Epithelial cell of proximal tubule (primary cell): ENCODE results near the gene USPL1. TPM values are rescaled to one million over a fixed set of nuclear protein-coding genes. Genes with fewer than 3 reads are reported as not detected.

Experiments
- DNase-seq: peaks from one replicate; pipeline ENCODE4 v3.0.0-alpha.2; 2011; ENCODE audit warnings: low read depth
- H3K4me3 ChIP-seq: 2 replicates; pipeline ENCODE4 v1.5.1; 2011; ENCODE audit warnings: low read depth, mild to moderate bottlenecking, low read length
- total RNA-seq: library from RNA; depleted of rRNA; stranded (reverse); fragments of >200 nt; gene quantifications from 2 replicates; pipeline ENCODE4 v1.2.3, GENCODE V29; 2015
- TF ChIP-seq, protein P1 (sequence below): conservative IDR thresholded peaks from 2 replicates; pipeline ENCODE4 v1.5.1; 2012; ENCODE audit warnings: low read depth, mild to moderate bottlenecking, low read length

USPL1 gene
- total RNA-seq, 1 donor from 2014 or later, result 13.2 TPM

DNA sequence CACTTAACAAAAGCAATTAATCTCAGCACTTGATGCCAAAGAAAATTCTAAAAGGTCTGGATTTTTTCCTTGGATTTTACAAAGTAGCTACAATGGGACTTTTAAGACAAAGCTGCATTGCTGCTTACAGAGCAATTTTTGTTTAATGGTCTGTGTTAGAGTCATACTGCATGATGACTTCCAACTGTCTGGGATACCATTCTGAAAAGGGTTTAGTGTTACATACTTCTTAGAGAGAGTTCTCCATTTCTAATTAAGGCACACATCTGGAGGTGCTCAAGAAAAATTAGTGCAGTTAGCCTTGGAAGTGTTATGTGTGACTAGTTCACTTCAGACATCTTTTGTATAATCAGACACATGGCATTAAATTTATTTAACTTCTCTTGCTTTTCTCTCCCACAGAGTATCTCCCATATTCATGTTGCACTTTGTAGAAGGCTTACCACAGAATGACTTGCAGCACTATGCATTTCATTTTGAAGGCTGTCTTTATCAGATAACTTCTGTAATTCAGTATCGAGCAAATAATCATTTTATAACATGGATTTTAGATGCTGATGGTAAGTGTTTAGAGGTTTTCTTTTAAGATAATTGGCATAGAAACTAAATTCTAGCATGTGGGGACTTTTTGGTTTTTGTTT lies 35.1 kb downstream of the USPL1 start:
- no peak for DNase-seq
- TF ChIP-seq, protein P1, sequence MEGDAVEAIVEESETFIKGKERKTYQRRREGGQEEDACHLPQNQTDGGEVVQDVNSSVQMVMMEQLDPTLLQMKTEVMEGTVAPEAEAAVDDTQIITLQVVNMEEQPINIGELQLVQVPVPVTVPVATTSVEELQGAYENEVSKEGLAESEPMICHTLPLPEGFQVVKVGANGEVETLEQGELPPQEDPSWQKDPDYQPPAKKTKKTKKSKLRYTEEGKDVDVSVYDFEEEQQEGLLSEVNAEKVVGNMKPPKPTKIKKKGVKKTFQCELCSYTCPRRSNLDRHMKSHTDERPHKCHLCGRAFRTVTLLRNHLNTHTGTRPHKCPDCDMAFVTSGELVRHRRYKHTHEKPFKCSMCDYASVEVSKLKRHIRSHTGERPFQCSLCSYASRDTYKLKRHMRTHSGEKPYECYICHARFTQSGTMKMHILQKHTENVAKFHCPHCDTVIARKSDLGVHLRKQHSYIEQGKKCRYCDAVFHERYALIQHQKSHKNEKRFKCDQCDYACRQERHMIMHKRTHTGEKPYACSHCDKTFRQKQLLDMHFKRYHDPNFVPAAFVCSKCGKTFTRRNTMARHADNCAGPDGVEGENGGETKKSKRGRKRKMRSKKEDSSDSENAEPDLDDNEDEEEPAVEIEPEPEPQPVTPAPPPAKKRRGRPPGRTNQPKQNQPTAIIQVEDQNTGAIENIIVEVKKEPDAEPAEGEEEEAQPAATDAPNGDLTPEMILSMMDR, result no peak
- no peak overlapping the region for H3K4me3 ChIP-seq

DNA sequence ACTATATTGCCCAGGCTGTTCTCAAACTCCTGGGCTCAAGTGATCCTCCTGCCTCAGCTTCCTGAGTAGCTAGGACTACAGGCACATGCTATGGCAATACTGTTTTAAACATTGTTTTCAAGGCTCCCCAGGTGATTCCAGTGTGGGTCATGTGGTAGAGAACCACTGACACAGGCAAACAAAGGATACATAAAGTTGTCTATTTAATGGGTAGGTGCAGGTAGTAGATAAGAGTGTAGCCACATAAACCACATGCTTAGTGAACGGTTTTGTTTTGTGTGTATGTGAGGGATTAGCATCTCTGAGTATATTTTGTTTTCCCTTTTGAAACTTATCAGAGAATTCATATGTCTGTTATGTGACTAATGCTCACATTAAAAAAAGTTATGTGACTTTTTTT lies 36.7 kb downstream of the USPL1 start:
- no peak overlapping the region for H3K4me3 ChIP-seq
- TF ChIP-seq, protein P1, result no peak
- no peak for DNase-seq

DNA sequence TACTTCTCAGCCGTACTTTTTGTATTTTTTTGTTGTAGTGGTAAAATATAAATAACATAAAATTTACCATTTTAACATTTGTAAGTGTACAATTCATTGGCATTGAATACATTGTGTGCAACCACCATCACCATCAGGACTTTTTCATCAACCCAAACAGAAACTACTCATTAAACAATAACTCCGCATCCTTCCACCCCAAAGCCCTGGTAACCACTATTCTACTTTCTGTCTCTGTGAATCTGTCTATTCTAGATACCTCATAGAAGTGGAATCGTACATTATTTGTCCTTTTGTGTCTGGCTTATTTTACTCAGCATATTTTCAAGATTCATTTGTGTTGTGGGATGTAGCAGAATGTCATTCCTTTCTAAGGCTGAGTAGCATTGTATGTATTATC lies 38.5 kb downstream of the USPL1 start:
- no peak for DNase-seq
- no peak overlapping the region for H3K4me3 ChIP-seq
- TF ChIP-seq, protein P1, result no peak

DNA sequence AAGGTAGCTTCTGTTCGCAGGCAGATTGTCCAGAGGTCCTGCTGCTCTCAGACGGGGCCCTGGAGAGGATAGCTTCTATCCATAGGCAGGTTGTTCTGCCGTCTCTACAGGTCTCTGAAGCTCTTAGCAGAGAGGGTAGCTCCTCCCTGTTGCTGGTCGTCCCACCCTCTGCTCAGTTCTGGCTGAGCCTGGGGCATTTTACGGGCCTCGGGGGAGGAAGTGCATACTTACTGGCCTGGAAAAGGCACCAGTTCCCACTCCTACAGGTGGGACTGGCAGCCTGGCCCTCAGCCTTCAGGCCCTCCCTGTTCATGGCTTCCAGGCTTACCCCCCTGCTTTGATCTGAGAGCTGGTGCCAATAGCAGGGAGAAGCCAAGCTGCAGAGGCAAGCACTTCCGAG lies 42.3 kb downstream of the USPL1 start:
- no peak for DNase-seq
- H3K4me3 ChIP-seq, result no peak overlapping the region
- TF ChIP-seq, protein P1, result no peak

DNA sequence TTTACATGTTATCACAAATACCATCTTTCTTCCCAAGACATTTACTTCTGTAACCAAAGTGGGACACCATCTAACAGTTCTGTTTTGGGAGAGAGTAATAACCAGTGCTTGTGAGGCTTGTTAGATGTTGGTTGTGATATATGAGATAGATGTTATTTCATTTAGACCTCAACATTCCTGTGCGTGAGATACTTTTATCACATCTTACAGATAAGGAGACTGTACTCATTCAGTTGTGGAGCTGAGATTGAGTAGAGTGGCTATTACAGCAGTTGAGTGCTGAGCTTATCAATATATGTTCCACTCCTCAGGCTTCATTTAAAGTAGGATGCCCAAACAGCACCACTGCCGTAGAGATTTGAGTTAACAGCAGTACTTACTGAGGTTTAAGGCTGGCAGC lies 43.1 kb downstream of the USPL1 start:
- H3K4me3 ChIP-seq, result no peak overlapping the region
- TF ChIP-seq, protein P1, result no peak
- no peak for DNase-seq

DNA sequence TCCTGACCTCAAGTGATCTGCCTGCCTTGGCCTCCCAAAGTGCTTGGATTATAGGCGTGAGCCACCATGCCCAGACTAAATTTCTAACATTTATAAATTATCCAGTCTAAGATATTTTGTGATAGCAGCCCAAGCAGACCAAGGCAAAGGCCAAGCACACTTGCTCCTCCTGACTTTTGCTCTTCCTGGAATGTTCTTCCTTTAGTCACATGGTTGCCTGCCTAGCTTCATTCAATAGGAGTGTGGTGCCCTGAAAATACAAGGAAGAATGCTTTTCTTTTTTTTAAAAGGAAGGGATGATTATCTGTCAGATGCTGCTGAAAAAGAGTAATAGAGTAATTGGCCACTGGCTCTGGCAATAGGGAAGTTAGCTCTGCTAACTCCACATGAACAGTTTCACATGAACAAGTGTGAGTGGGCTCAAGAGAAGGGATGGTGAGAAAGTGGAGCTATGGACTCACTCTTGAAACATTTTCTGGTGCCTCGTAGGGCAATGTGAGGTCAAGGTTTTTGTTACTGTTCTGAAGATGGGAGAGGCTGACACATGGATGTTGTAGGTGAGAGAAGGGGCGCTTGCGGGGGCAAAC lies 47.1 kb downstream of the USPL1 start:
- no peak for DNase-seq
- no peak overlapping the region for H3K4me3 ChIP-seq
- TF ChIP-seq, protein P1, result no peak

DNA sequence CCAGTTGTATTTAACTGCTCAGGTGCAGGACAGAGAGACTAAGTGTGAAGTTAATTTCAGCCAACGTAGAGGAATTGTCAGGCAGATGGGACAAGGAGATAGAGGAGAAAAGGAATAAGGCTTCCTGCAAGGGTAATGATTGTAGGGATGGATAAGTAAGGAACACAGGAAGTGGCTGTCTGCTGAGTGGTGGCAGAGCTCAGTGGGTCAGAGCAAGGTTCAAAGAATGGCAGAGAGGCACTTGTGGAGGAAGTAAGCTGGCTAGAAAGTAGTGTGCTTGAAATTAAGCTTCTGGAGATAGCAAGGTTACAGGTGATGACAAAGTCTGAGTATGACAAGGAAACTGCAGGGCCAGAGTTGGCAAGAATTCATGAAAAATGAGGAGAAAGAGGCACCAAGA lies 47.9 kb downstream of the USPL1 start:
- TF ChIP-seq, protein P1, result no peak
- H3K4me3 ChIP-seq, result no peak overlapping the region
- no peak for DNase-seq
